Islet precursor cell (in vitro differentiated cells): ENCODE results near the gene DSTYK.

Experiments used
- DNase-seq: peaks from one replicate; pipeline ENCODE4 v3.0.0-alpha.2; 2018

Gene DSTYK

DNA sequence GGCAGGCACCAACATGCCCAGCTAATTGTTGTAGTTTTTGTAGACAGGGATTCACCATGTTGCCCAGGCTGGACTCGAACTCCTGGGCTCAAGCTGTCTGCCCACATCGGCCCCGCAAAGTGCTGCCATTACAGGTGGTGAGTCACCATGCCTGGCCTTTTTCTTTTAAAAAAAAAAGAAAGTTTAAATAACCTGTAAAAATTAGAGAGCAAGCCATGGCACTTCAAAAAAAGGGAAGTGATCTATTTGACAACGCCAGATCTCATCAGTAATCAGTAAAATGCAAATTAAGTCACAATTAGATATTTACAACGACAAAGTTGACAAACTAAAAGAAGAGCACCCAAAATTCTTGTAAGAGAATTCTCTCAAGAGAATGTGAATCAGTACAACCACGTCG is 86.8 kb downstream of the DSTYK start:
- DNase-seq: no peak

DNA sequence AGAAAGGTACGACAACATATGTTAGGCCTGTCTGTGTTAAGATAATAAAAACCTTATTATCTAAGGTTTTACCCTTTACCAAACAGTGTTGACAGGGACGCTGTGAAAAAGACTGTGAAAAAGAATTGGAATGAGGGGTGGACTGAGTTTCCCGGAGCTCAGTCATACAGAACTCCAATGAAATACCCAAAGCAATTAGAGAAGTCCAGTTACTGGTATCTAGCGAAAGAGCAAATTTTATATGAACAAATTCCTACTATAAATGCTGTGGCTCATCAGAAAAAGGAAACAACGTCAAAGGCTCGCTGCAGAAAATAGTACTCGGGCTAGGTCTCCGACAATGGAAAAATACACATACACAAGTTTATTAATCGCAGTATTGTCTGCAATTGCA is 89.0 kb downstream of the DSTYK start:
- DNase-seq: no peak

DNA sequence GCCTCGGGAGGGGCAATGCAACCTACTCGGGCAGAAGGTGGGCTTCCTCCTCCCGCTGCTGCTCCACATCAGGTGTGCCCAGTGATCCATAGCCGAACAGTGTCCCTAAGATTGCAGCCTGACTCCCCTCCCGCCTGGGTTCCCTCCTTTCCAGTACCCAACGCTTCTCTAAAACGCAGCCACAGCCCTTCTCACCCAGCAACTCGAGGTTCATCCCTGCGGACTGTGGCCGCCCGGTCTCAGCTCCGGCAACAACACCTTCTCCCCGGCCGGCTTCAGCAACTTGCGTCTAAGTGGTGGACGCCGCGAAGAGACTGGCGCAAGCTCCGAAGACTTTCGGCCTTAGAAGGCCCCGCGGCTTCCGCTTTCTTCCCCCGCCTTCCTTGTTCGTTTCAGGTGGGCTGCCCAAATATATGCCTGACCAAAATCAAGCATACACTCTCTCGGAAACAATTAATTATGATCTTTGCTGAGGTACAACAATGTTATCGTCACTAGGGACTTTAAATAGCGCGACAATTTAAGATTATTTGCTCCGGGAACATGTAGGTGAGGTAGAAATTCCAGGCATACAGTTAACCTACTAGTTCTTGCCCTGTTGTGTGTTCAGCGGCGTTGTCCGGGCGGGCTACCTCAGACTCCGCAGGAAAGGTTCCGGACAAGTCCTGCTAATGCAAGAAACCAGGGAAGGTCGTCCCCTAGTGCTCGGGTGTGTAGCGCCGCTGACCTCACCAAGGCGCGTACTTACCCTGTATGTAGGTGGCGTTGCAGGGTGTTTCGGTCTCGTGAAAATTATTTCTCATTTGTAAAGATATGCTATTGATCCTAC is 89.6 kb downstream of the DSTYK start, which contains the start of gene RBBP5:
Gene RBBP5, minus strand, starts transcription at position 319 of the 829 bp plus-strand sequence. Its CDS starts 105 bp downstream, at position 214.
- DNase-seq: peak; percentile 99

GRCh38 chr1:205118752-205119151 is 92.8 kb downstream of the DSTYK start:
- DNase-seq: no peak

- DNase-seq: no peak
Observed at GRCh38 chr1:205111354-205111753, 100.1 kb downstream of the DSTYK start.

DNA sequence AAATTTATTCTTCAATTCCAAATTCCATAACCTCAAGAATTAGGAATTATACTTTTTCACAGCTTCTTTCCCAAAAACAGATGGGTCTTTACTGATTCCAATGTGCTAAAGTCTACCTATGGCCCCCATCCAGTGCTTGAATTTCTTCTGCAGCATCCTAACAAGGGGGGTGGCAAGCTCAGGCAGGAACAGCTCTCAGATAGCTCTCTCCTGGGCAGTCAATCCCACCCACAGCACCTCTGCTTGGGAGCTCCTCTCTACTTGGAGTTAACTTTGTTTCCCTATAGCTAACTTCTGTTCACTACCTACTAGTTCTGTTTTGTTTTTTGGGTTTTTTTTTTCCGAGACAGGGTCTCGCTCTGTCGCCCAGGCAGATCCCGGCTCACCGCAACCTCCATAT is 101.8 kb downstream of the DSTYK start:
- DNase-seq: no peak

GRCh38 chr1:205109269-205109668 is 102.2 kb downstream of the DSTYK start:
- no peak for DNase-seq

GRCh38 chr1:205108464-205108863 is 103.0 kb downstream of the DSTYK start:
- DNase-seq: no peak

- DNase-seq: no peak
Observed at GRCh38 chr1:205107327-205107726, 104.2 kb downstream of the DSTYK start.

DNA sequence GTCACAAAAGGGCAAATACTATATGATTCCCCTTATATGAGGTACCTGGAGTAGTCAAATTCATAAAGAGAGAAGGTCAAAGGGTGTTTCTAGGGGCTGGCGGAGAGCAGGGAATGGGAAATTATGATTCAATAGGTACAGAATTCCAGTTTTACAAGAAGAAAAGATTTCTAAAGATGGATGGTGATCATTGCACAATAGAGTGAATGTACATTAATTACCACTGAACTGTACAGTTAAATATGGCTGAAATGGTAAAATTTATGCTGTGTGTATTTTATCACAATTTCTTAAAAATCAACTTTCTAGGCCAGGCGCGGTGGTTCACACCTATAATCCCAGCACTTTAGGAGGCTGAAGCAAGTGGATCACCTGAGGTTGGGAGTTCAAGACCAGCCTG is 109.1 kb downstream of the DSTYK start:
- no peak for DNase-seq

- no peak for DNase-seq
Observed at GRCh38 chr1:205098242-205098641, 113.3 kb downstream of the DSTYK start.

- DNase-seq: no peak
Observed at GRCh38 chr1:205095422-205095821, 116.1 kb downstream of the DSTYK start.
